ENCODE data around the gene PTBP2.

- TF ChIP-seq CTCF (IDR thresholded peaks at IDR 0.05) (no peak), EZH2 (IDR thresholded peaks at IDR 0.05) (no peak), EZH2phosphoT487 (IDR thresholded peaks at IDR 0.05) (no peak)
These were observed 51.4 kb downstream of the PTBP2 start for GRCh38 chr1:96772972-96773371.
